ENCODE data around the gene PBXIP1.
A peak's percentile ranks its signal among the peaks of the same experiment; 100 is the strongest.
"Not testable (repeated sequence)": the region's sequence is repeated elsewhere in the genome, so short reads cannot be mapped to it uniquely, and the experiment has no call there.

The PBXIP1 gene

DNA sequence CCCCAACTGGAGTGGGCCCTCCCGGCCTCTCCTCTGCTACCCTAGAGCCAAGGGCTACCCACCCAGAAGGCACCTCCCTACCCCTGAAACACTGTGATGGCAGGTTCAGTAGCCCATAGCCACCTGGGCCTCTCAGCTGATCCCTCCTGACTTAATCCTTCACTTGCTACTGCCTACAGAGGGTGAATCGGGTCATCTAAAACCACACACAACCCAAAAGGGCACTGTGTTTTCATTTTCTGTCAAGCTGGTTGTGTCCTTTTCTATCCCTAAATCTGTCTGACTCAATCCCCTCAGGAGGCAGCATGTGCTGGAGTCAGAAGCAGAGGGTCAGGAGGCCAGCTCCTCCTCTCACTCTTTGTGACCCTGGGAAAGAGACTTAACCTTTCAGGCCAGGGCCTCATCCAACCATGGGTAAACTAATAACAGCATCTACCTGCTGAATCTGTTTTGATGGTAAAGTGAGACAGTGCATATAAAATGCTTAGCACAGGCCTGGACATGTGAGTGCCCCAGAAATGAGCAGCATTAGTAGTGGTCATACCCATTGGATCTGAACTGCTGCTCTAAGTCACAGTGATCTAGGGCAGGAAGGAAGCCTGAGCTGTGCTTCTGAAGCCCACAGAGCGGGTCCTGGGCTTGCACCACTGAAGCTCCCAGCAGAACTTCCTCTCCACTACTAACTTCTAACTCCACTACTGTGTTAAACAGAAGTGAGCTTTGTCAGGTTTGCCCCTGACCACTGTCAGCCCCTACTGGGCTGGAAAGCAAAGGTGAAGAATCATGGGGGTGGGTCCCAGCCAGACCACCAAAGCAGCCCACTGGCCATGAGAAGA, 30.3 kb downstream of the PBXIP1 start:
- in situ Hi-C loops (cut with HindIII; ENCODE audit: low pct_unique_long_range_greater_than_20kb, low sequenced_read_pairs), result no loop called here
- TF ChIP-seq JUND (IDR thresholded peaks at IDR 0.05; ENCODE audit: low read depth), result no peak
- DNase-seq (ENCODE audit: low read depth in 1 of 2, low spot score in 1 of 2), result no peak

GRCh38 chr1:154923695-154924094, 32.2 kb downstream of the PBXIP1 start:
- in situ Hi-C loops (cut with HindIII; ENCODE audit: low pct_unique_long_range_greater_than_20kb, low sequenced_read_pairs), result no loop called here
- TF ChIP-seq JUND (IDR thresholded peaks at IDR 0.05; ENCODE audit: low read depth), result no peak
- no peak for DNase-seq (ENCODE audit: low read depth in 1 of 2, low spot score in 1 of 2)

- DNase-seq (ENCODE audit: low read depth in 1 of 2, low spot score in 1 of 2), result no peak
- in situ Hi-C loops (cut with HindIII; ENCODE audit: low pct_unique_long_range_greater_than_20kb, low sequenced_read_pairs), result no loop called here
- no peak for TF ChIP-seq JUND (IDR thresholded peaks at IDR 0.05; ENCODE audit: low read depth)
Measured at GRCh38 chr1:154913273-154913672, 42.6 kb downstream of the PBXIP1 start.

DNA sequence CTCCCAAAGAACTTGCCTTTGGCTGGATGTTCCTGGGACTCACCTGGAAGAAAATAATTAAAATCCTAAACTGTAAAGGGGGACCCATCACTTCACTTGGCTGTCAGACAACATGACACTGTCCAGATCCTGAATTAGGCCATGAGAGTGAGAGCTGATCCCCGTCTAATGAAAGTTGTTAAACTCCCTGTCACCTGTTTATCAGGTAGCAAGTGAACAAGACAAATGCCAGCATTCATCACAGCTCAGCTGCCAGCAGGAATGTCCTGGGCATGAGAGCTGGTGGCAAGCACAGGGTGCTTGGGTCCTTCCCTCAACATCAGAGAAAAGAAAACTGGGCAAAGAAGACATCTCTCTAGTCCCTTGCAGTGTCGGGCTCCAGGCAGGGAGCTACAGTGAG, 43.1 kb downstream of the PBXIP1 start:
- in situ Hi-C loops (cut with HindIII; ENCODE audit: low pct_unique_long_range_greater_than_20kb, low sequenced_read_pairs), result no loop called here
- peak in 1 of 2 experiments; percentile 10 for DNase-seq (ENCODE audit: low read depth in 1 of 2, low spot score in 1 of 2)
- TF ChIP-seq JUND (IDR thresholded peaks at IDR 0.05; ENCODE audit: low read depth), result no peak

- no peak for TF ChIP-seq JUND (IDR thresholded peaks at IDR 0.05; ENCODE audit: low read depth)
- no peak for DNase-seq (ENCODE audit: low read depth in 1 of 2, low spot score in 1 of 2)
- in situ Hi-C loops (cut with HindIII; ENCODE audit: low pct_unique_long_range_greater_than_20kb, low sequenced_read_pairs), result no loop called here
Measured at GRCh38 chr1:154911691-154912550, 44.0 kb downstream of the PBXIP1 start.

GRCh38 chr1:154910851-154911250, 45.0 kb downstream of the PBXIP1 start:
- DNase-seq (ENCODE audit: low read depth in 1 of 2, low spot score in 1 of 2), result no peak
- in situ Hi-C loops (cut with HindIII; ENCODE audit: low pct_unique_long_range_greater_than_20kb, low sequenced_read_pairs), result no loop called here
- no peak for TF ChIP-seq JUND (IDR thresholded peaks at IDR 0.05; ENCODE audit: low read depth)

- DNase-seq (ENCODE audit: low read depth in 1 of 2, low spot score in 1 of 2), result no peak
- no peak for TF ChIP-seq JUND (IDR thresholded peaks at IDR 0.05; ENCODE audit: low read depth)
- in situ Hi-C loops (cut with HindIII; ENCODE audit: low pct_unique_long_range_greater_than_20kb, low sequenced_read_pairs), result no loop called here
Measured at GRCh38 chr1:154908937-154909336, 47.0 kb downstream of the PBXIP1 start.

DNA sequence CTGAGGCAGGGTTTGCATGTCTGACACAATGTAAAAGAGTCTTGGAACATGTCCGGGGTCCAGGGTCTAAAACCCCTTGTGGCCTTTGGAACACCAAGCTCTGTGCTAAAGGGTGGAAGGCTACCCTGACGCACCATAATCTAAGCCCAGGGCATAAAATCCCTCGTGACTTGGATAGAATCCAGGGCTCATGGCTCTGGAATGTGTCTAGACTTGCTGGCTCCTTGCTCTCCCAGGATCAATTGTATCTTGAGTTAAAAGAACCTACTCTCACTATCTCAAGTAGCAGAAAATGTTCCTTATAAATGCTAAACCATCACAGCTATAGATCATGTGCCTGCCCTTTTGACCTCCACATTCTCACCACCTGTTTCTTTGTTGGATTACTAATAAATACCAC, 47.8 kb downstream of the PBXIP1 start:
- DNase-seq (ENCODE audit: low read depth in 1 of 2, low spot score in 1 of 2), result peak in 1 of 2 experiments; percentile 16

GRCh38 chr1:154906621-154907081, 49.2 kb downstream of the PBXIP1 start:
- DNase-seq (ENCODE audit: low read depth in 1 of 2, low spot score in 1 of 2), result peak in 1 of 2 experiments; percentile 71
- in situ Hi-C loops (cut with HindIII; ENCODE audit: low pct_unique_long_range_greater_than_20kb, low sequenced_read_pairs), result no loop called here
- no peak for TF ChIP-seq JUND (IDR thresholded peaks at IDR 0.05; ENCODE audit: low read depth)

More for the DNA sequence above, 47.8 kb downstream of the PBXIP1 start:
- in situ Hi-C loops (cut with HindIII; ENCODE audit: low pct_unique_long_range_greater_than_20kb, low sequenced_read_pairs), result not testable (repeated sequence)

- in situ Hi-C loops (cut with HindIII; ENCODE audit: low pct_unique_long_range_greater_than_20kb, low sequenced_read_pairs), result no loop called here
- TF ChIP-seq JUND (IDR thresholded peaks at IDR 0.05; ENCODE audit: low read depth), result no peak
- no peak for DNase-seq (ENCODE audit: low read depth in 1 of 2, low spot score in 1 of 2)
Measured at GRCh38 chr1:154902938-154903566, 52.8 kb downstream of the PBXIP1 start.

GRCh38 chr1:154901591-154901990, 54.3 kb downstream of the PBXIP1 start:
- in situ Hi-C loops (cut with HindIII; ENCODE audit: low pct_unique_long_range_greater_than_20kb, low sequenced_read_pairs), result no loop called here
- DNase-seq (ENCODE audit: low read depth in 1 of 2, low spot score in 1 of 2), result no peak
- TF ChIP-seq JUND (IDR thresholded peaks at IDR 0.05; ENCODE audit: low read depth), result no peak

- no peak for TF ChIP-seq JUND (IDR thresholded peaks at IDR 0.05; ENCODE audit: low read depth)
- in situ Hi-C loops (cut with HindIII; ENCODE audit: low pct_unique_long_range_greater_than_20kb, low sequenced_read_pairs), result no loop called here
Measured at GRCh38 chr1:154899041-154899440, 56.9 kb downstream of the PBXIP1 start.

More at GRCh38 chr1:154899041-154899440, 56.9 kb downstream of the PBXIP1 start:
- DNase-seq (ENCODE audit: low read depth in 1 of 2, low spot score in 1 of 2), result no peak

All from T47D (cell line).